Uterus (tissue), 2 donors: Measurements from ENCODE around the gene SH3RF3.

Experiments used
- CTCF ChIP-seq, 4 experiments: fragments of 200-600 bp in 2 of 4; fragments of 450-650 bp in 2 of 4; sonication (generic) in 2 of 4; IDR thresholded peaks; one replicate each; pipeline ENCODE4 v1.5.1; 2016 to 2019; ENCODE audit warnings: antibody characterized with exemption in 4 of 4, mild to moderate bottlenecking in 2 of 4, moderate library complexity in 1 of 4
- POLR2A ChIP-seq, 2 donors: fragments of 450-650 bp; IDR thresholded peaks; one replicate each; pipeline ENCODE4 v1.6.1; 2016; ENCODE audit warnings: antibody characterized with exemption in 2 of 2, mild to moderate bottlenecking in 1 of 2, moderate library complexity in 1 of 2

- TF ChIP-seq CTCF (IDR thresholded peaks at IDR 0.05) (no peak), POLR2A (IDR thresholded peaks at IDR 0.05) (no peak)
Observed at GRCh38 chr2:109175350-109175678, 46.3 kb downstream of the SH3RF3 start.
